ENCODE data around the gene UTP11.
"Not testable (repeated sequence)": the region's sequence is repeated elsewhere in the genome, so short reads cannot be mapped to it uniquely, and the experiment has no call there.

Gene UTP11, protein sequence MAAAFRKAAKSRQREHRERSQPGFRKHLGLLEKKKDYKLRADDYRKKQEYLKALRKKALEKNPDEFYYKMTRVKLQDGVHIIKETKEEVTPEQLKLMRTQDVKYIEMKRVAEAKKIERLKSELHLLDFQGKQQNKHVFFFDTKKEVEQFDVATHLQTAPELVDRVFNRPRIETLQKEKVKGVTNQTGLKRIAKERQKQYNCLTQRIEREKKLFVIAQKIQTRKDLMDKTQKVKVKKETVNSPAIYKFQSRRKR

DNA sequence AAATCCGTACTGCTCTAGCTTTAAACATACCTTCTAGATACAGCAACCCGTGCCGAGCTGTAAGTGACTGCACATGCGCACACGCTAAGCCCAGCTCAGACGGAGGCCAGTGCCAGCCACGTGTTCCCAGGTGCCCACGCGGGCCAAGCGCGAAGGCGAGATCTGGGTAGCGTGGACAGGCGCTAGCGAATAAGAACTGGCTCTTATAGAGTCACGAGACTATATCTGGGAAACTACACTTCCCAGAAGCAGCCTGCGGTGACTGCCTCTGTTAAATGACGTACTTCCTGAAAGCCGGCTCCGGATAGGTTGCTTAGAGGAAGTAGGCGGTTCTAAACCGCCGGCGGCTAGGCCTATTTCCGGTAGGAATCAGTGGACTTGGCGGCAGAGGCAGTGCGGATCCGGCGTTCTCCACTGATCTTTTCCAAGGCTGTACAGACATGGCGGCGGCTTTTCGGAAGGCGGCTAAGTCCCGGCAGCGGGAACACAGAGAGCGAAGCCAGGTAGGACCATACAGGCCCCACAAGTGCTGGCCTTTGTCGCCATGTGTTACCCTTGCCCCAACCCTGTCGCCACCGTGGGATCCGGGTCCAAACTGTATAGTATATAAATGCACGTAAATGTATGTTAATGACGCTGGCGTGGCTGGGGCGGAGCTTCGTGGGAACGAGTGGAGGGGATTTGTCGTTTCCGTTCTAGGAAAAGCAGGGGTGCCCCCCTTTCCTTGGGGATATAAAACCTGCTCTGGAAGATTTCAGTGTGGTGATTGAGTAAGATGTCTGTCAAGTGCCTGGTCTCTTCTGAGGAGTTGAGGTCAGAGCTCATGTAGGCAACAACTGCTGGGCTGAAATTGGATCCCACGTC lies at the start of gene UTP11:
Gene UTP11 (plus strand): TSS at position 372 of the 864 bp plus-strand sequence. CDS start 69 bp downstream, at position 441.
- in situ Hi-C loops (cut with MboI; ENCODE audit: low sequenced_read_pairs): loop anchor here (25.0 kb wide), 1 partner anchor 825 kb away; no protein-coding TSS in a partner anchor

DNA sequence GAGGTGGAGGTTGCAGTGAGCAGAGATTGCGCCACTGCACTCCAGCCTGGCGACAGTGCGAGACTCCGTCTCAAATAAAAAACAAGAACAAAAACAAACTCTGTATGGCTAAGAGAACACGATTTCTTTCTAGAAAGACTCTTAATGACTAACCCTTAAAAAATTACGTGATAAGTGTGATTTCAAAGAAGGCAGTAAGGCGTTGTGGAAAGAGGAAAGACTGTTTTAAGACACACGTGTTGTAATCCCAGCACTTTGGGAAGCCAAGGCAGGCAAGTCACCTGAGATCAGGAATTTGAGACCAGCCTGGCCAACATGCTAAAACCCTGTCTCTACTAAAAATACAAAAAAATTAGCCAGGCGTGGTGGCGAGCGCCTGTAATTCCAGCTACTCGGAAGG lies 48.4 kb upstream of the UTP11 start:
- in situ Hi-C loops (cut with MboI; ENCODE audit: low sequenced_read_pairs): not testable (repeated sequence)

GRCh38 chr1:37965301-37965700 lies 47.2 kb upstream of the UTP11 start:
- in situ Hi-C loops (cut with MboI; ENCODE audit: low sequenced_read_pairs): no loop called here

- in situ Hi-C loops (cut with MboI; ENCODE audit: low sequenced_read_pairs): not testable (repeated sequence)
These were observed 38.9 kb upstream of the UTP11 start for GRCh38 chr1:37973684-37974083.

GRCh38 chr1:37974567-37974966 lies 38.0 kb upstream of the UTP11 start:
- in situ Hi-C loops (cut with MboI; ENCODE audit: low sequenced_read_pairs): no loop called here

GRCh38 chr1:37975083-37975482 lies 37.5 kb upstream of the UTP11 start:
- in situ Hi-C loops (cut with MboI; ENCODE audit: low sequenced_read_pairs): loop anchor here (25.0 kb wide), 1 partner anchor 388 kb away; the partner anchor contains the start of gene GNL2

GRCh38 chr1:37978541-37978940 lies 34.0 kb upstream of the UTP11 start:
- in situ Hi-C loops (cut with MboI; ENCODE audit: low sequenced_read_pairs): loop anchor here (25.0 kb wide), 1 partner anchor 391 kb away; the partner anchor contains the start of gene GNL2

DNA sequence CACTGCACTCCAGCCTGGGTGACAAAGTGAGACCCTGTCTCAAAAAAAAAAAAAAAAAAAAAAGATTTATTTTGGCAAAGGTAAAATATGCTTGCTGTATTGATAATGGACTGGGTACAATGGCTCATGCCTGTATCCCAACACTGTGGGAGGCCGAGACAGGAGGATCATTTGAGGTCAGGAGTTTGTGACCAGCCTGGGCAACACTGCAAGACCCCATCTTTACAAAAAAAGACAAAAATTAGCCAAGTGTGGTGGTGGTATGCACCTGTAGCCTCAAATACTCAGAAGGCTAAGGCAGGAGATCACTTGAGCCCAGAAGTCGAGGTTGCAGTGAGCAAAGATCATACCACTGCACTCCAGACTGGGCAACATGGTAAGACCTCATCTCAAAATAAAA lies 29.0 kb upstream of the UTP11 start:
- in situ Hi-C loops (cut with MboI; ENCODE audit: low sequenced_read_pairs): loop anchor here (25.0 kb wide), 1 partner anchor 396 kb away; the partner anchor contains the start of gene GNL2

DNA sequence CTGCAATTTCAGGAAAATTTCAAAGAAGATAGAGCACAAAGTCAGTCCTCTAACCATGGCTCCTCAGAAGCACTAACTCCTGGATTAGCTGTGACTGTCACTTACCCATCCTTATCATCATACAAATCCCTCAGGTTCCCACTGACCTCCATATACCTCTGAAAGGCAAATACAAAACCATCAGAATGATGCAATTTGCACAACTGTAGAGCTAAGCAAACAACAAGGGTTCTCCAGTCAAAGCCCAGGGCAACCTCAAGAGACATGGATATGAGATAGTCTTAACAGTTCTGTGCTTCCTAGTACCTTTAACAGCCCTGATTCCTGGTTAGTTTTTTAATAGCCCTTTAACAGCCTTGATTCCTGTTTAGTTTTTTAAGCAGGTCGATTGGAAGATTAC lies 24.9 kb upstream of the UTP11 start:
- in situ Hi-C loops (cut with MboI; ENCODE audit: low sequenced_read_pairs): loop anchor here (25.0 kb wide), 1 partner anchor 400 kb away; the partner anchor contains the start of gene GNL2

GRCh38 chr1:37989361-37989930 lies 23.1 kb upstream of the UTP11 start:
- in situ Hi-C loops (cut with MboI; ENCODE audit: low sequenced_read_pairs): loop anchor here (25.0 kb wide), 1 partner anchor 402 kb away; the partner anchor contains the start of gene GNL2

- in situ Hi-C loops (cut with MboI; ENCODE audit: low sequenced_read_pairs): loop anchor here (25.0 kb wide), 1 partner anchor 408 kb away; the partner anchor contains the start of gene GNL2
These were observed 17.5 kb upstream of the UTP11 start for GRCh38 chr1:37994886-37995566.

DNA sequence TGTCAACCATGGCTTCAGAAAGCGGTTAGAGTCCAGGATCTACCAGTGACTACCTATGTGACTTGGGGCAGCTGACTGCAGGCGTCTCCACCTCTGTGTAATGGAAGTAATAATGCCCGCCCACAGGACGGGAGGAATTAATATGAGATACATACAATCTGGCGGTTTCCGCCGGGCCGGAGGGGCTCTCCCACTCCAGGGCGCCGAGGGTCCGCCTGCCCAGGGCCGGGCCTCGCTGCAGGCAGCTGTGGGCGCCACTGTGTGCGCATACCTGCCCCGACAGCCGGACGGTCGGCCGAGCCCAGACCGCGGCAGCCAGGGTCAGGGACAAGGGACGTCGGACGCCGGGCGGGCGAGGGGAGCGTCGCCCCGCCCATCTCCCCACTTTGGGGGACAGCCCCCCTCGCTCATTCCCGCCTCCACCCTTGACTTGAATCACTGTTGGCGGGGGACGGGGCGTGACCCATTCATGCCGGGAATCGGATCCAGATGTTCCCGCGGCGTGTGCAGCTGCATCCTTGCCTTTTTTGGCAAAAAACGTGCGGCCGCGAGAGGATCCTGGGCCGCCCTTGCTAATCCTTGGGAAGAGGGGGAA lies 16.7 kb upstream of the UTP11 start:
- in situ Hi-C loops (cut with MboI; ENCODE audit: low sequenced_read_pairs): loop anchor here (25.0 kb wide), 1 partner anchor 409 kb away; the partner anchor contains the start of gene GNL2

- in situ Hi-C loops (cut with MboI; ENCODE audit: low sequenced_read_pairs): loop anchor here (25.0 kb wide), 1 partner anchor 410 kb away; the partner anchor contains the start of gene GNL2
These were observed 15.1 kb upstream of the UTP11 start for GRCh38 chr1:37997256-37998088.

- in situ Hi-C loops (cut with MboI; ENCODE audit: low sequenced_read_pairs): loop anchor here (25.0 kb wide), 1 partner anchor 411 kb away; the partner anchor contains the start of gene GNL2
These were observed 14.3 kb upstream of the UTP11 start for GRCh38 chr1:37998089-37998808.

DNA sequence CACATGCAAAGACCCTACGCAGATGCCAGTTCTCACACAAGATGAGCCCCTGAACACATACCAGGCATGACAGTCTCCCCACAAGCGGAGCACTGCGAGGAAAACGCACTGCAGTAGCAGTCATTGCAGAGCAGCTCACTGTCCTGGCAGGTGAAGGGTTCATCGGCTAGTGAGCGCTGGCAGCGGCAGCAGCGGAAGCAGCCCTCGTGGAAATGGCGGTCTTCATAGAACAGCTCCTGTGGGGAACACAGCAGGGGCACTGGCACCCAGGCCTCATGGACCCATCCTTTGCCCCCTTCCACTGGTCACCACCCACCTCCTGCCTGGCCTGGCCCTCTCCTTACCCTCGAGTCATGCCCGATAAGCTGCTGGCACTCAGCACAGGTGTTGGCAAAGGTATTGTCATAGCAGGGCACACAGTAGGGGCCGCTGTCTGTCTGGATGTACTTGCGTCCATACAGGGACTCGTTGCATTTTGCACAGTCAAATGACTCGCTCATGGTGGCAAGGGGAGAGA lies 13.6 kb upstream of the UTP11 start:
- in situ Hi-C loops (cut with MboI; ENCODE audit: low sequenced_read_pairs): loop anchor here (25.0 kb wide), 1 partner anchor 412 kb away; the partner anchor contains the start of gene GNL2

GRCh38 chr1:37999430-38000232 lies 12.9 kb upstream of the UTP11 start:
- in situ Hi-C loops (cut with MboI; ENCODE audit: low sequenced_read_pairs): loop anchor here (25.0 kb wide), 2 partner anchors 412 to 838 kb away; partner anchors contain the start of gene GNL2

- in situ Hi-C loops (cut with MboI; ENCODE audit: low sequenced_read_pairs): loop anchor here (25.0 kb wide), 1 partner anchor 837 kb away; no protein-coding TSS in a partner anchor
These were observed 12.4 kb upstream of the UTP11 start for GRCh38 chr1:38000233-38000528.
